ENCODE data around the gene GAB2.
A peak's percentile ranks its signal among the peaks of the same experiment; 100 is the strongest.

Gene GAB2

GRCh38 chr11:78414321-78415051, 3.1 kb downstream of the GAB2 start:
- TF ChIP-seq CTCF (conservative IDR thresholded peaks at IDR 0.05) (peak; percentile 85), ZFX (IDR thresholded peaks at IDR 0.05) (no peak)
- no peak overlapping the region for H3K27ac ChIP-seq

- no peak overlapping the region for H3K27ac ChIP-seq
- no peak for TF ChIP-seq ZFX (IDR thresholded peaks at IDR 0.05)
Measured at GRCh38 chr11:78408619-78409018, 9.0 kb downstream of the GAB2 start.

GRCh38 chr11:78406568-78407196, 10.9 kb downstream of the GAB2 start:
- no peak overlapping the region; the same call in 1 of the 2 replicates for H3K27ac ChIP-seq
- no peak for TF ChIP-seq ZFX (IDR thresholded peaks at IDR 0.05)
- no peak for TF ChIP-seq CTCF (conservative IDR thresholded peaks at IDR 0.05)

GRCh38 chr11:78405805-78406204, 11.8 kb downstream of the GAB2 start:
- TF ChIP-seq ZFX (IDR thresholded peaks at IDR 0.05), result no peak
- no peak for TF ChIP-seq CTCF (conservative IDR thresholded peaks at IDR 0.05)
- no peak overlapping the region; the same call in 1 of the 2 replicates for H3K27ac ChIP-seq

- H3K27ac ChIP-seq, result no peak overlapping the region
- TF ChIP-seq CTCF (conservative IDR thresholded peaks at IDR 0.05) (no peak), ZFX (IDR thresholded peaks at IDR 0.05) (no peak)
Measured at GRCh38 chr11:78403781-78404180, 13.8 kb downstream of the GAB2 start.

- no peak overlapping the region for H3K27ac ChIP-seq
- TF ChIP-seq CTCF (conservative IDR thresholded peaks at IDR 0.05) (no peak), ZFX (IDR thresholded peaks at IDR 0.05) (no peak)
Measured at GRCh38 chr11:78402847-78403246, 14.8 kb downstream of the GAB2 start.

GRCh38 chr11:78400702-78401101, 16.9 kb downstream of the GAB2 start:
- TF ChIP-seq ZFX (IDR thresholded peaks at IDR 0.05), result no peak
- TF ChIP-seq CTCF (conservative IDR thresholded peaks at IDR 0.05), result no peak
- H3K27ac ChIP-seq, result no peak overlapping the region
